ENCODE results near the gene PRKAG2.

Gene PRKAG2

GRCh38 chr7:151871904-151872303 lies 5.0 kb downstream of the PRKAG2 start:
- Histone ChIP-seq H4K20me1 (ENCODE audit: insufficient read depth, low read length) (no peaks in the 10 kb centered on the region), H2AFZ (ENCODE audit: low read depth, low read length) (no peak overlapping the region), H3K4me3 (ENCODE audit: low read length) (no peak overlapping the region), H3K36me3 (replicated peaks; ENCODE audit: low read depth, low read length) (no peaks in the 10 kb centered on the region), H3K27me3 (ENCODE audit: low read depth, low read length) (no peaks in the 10 kb centered on the region), H3K4me1 (ENCODE audit: low read length) (no peaks in the 10 kb centered on the region), H3K79me2 (ENCODE audit: low read length) (no peaks in the 10 kb centered on the region), H3K9ac (ENCODE audit: low read length) (no peak overlapping the region), H3K27ac (ENCODE audit: low read length) (no peak overlapping the region), H3K4me2 (ENCODE audit: low read length) (no peak overlapping the region), H3K9me3 (ENCODE audit: insufficient read depth, low read length) (no peaks in the 10 kb centered on the region)
- TF ChIP-seq CTCF (IDR thresholded peaks at IDR 0.05; ENCODE audit: low read depth, low read length) (no peak), EZH2phosphoT487 (IDR thresholded peaks at IDR 0.05; ENCODE audit: low read depth) (no peak)

GRCh38 chr7:151871189-151871735 lies 5.7 kb downstream of the PRKAG2 start:
- no peaks in the 10 kb centered on the region for H3K4me1 ChIP-seq (ENCODE audit: low read length)
- no peaks in the 10 kb centered on the region for H3K27me3 ChIP-seq (ENCODE audit: low read depth, low read length)

GRCh38 chr7:151869968-151870918 lies 6.7 kb downstream of the PRKAG2 start:
- H3K4me1 ChIP-seq (ENCODE audit: low read length): no peaks in the 10 kb centered on the region
- no peaks in the 10 kb centered on the region for H3K36me3 ChIP-seq (replicated peaks; ENCODE audit: low read depth, low read length)
- H3K79me2 ChIP-seq (ENCODE audit: low read length): no peaks in the 10 kb centered on the region
- H3K9ac ChIP-seq (ENCODE audit: low read length): no peak overlapping the region
- H3K27me3 ChIP-seq (ENCODE audit: low read depth, low read length): no peaks in the 10 kb centered on the region
- TF ChIP-seq EZH2phosphoT487 (IDR thresholded peaks at IDR 0.05; ENCODE audit: low read depth) (no peak), CTCF (IDR thresholded peaks at IDR 0.05; ENCODE audit: low read depth, low read length) (no peak)
- H2AFZ ChIP-seq (ENCODE audit: low read depth, low read length): no peak overlapping the region
- H3K9me3 ChIP-seq (ENCODE audit: insufficient read depth, low read length): no peaks in the 10 kb centered on the region
- H3K27ac ChIP-seq (ENCODE audit: low read length): no peak overlapping the region
- no peak overlapping the region for H3K4me2 ChIP-seq (ENCODE audit: low read length)
- H3K4me3 ChIP-seq (ENCODE audit: low read length): no peak overlapping the region
- H4K20me1 ChIP-seq (ENCODE audit: insufficient read depth, low read length): no peaks in the 10 kb centered on the region

More at GRCh38 chr7:151871189-151871735, 5.7 kb downstream of the PRKAG2 start:
- no peak overlapping the region for H3K27ac ChIP-seq (ENCODE audit: low read length)
- no peaks in the 10 kb centered on the region for H4K20me1 ChIP-seq (ENCODE audit: insufficient read depth, low read length)
- H3K4me2 ChIP-seq (ENCODE audit: low read length): no peak overlapping the region
- H2AFZ ChIP-seq (ENCODE audit: low read depth, low read length): no peak overlapping the region
- H3K36me3 ChIP-seq (replicated peaks; ENCODE audit: low read depth, low read length): no peaks in the 10 kb centered on the region
- no peaks in the 10 kb centered on the region for H3K9me3 ChIP-seq (ENCODE audit: insufficient read depth, low read length)
- H3K4me3 ChIP-seq (ENCODE audit: low read length): no peak overlapping the region
- no peaks in the 10 kb centered on the region for H3K79me2 ChIP-seq (ENCODE audit: low read length)
- H3K9ac ChIP-seq (ENCODE audit: low read length): no peak overlapping the region
- TF ChIP-seq EZH2phosphoT487 (IDR thresholded peaks at IDR 0.05; ENCODE audit: low read depth): no peak
- TF ChIP-seq CTCF (IDR thresholded peaks at IDR 0.05; ENCODE audit: low read depth, low read length): no peak

- no peaks in the 10 kb centered on the region for H3K9me3 ChIP-seq (ENCODE audit: insufficient read depth, low read length)
- no peaks in the 10 kb centered on the region for H3K36me3 ChIP-seq (replicated peaks; ENCODE audit: low read depth, low read length)
- H3K9ac ChIP-seq (ENCODE audit: low read length): no peak overlapping the region
- no peak overlapping the region for H2AFZ ChIP-seq (ENCODE audit: low read depth, low read length)
- peaks cover 2% of the 10 kb centered on the region for H3K4me1 ChIP-seq (ENCODE audit: low read length)
- H4K20me1 ChIP-seq (ENCODE audit: insufficient read depth, low read length): no peaks in the 10 kb centered on the region
- no peak overlapping the region for H3K4me3 ChIP-seq (ENCODE audit: low read length)
- no peak overlapping the region for H3K27ac ChIP-seq (ENCODE audit: low read length)
- H3K4me2 ChIP-seq (ENCODE audit: low read length): no peak overlapping the region
- H3K79me2 ChIP-seq (ENCODE audit: low read length): no peaks in the 10 kb centered on the region
- TF ChIP-seq CTCF (IDR thresholded peaks at IDR 0.05; ENCODE audit: low read depth, low read length): no peak
- no peak for TF ChIP-seq EZH2phosphoT487 (IDR thresholded peaks at IDR 0.05; ENCODE audit: low read depth)
- no peaks in the 10 kb centered on the region for H3K27me3 ChIP-seq (ENCODE audit: low read depth, low read length)
Observed at GRCh38 chr7:151869455-151869854, 7.5 kb downstream of the PRKAG2 start.
